H9 (cell line): Measurements from ENCODE around the gene BTG4. TPM values are rescaled to one million over a fixed set of nuclear protein-coding genes. Genes with fewer than 3 reads are reported as not detected.

Experiments used
- DNase-seq: peaks from one replicate; pipeline ENCODE4 v3.0.0-alpha.2; 2017
- H2AFZ ChIP-seq: one replicate; pipeline ENCODE4 v1.6.1; 2013; ENCODE audit warnings: mild to moderate bottlenecking, low read length, control low read depth, moderate library complexity
- H2AK5ac ChIP-seq: 2 replicates; pipeline ENCODE4 v1.6.1; 2013; ENCODE audit warnings: low read length, control low read depth, mixed read lengths; ENCODE audit not compliant: insufficient read length
- H2BK120ac ChIP-seq: one replicate; pipeline ENCODE4 v1.6.1; 2013; ENCODE audit warnings: low read depth, mild to moderate bottlenecking, low read length, control low read depth, inconsistent platforms; ENCODE audit not compliant: poor library complexity, severe bottlenecking
- H2BK12ac ChIP-seq: 2 replicates; pipeline ENCODE4 v1.6.1; 2013; ENCODE audit warnings: low read length, control low read depth, mixed read lengths, low read depth; ENCODE audit not compliant: insufficient read length
- H2BK15ac ChIP-seq: 2 replicates; pipeline ENCODE4 v1.6.1; 2013; ENCODE audit warnings: low read depth, low read length, control low read depth
- H2BK20ac ChIP-seq: one replicate; pipeline ENCODE4 v1.6.1; 2013; ENCODE audit warnings: low read depth, mild to moderate bottlenecking, low read length, control low read depth, inconsistent platforms; ENCODE audit not compliant: poor library complexity, severe bottlenecking
- H2BK5ac ChIP-seq: 2 replicates; pipeline ENCODE4 v1.6.1; 2013; ENCODE audit warnings: low read length, control low read depth, mixed read lengths; ENCODE audit not compliant: insufficient read length
- H3K14ac ChIP-seq: 2 replicates; pipeline ENCODE4 v1.6.1; 2013; ENCODE audit warnings: low read length, control low read depth; ENCODE audit not compliant: insufficient read depth
- H3K18ac ChIP-seq: 2 replicates; pipeline ENCODE4 v1.6.1; 2013; ENCODE audit warnings: low read depth, mild to moderate bottlenecking, mixed read lengths, low read length, control low read depth; ENCODE audit not compliant: insufficient read length
- H3K23ac ChIP-seq: 2 replicates; pipeline ENCODE4 v1.6.1; 2013; ENCODE audit warnings: low read length, control low read depth, mixed read lengths, low read depth; ENCODE audit not compliant: insufficient read length
- H3K23me2 ChIP-seq: 2 replicates; pipeline ENCODE4 v1.6.1; 2013; ENCODE audit warnings: low read depth, mild to moderate bottlenecking, mixed read lengths, low read length, control low read depth; ENCODE audit not compliant: insufficient read length, poor library complexity, severe bottlenecking
- H3K27ac ChIP-seq: 2 replicates; pipeline ENCODE4 v1.5.1; 2013; ENCODE audit warnings: low read length, control low read depth, mixed read lengths, low read depth; ENCODE audit not compliant: insufficient read length
- H3K27me3 ChIP-seq: 2 replicates; pipeline ENCODE4 v1.6.1; 2013; ENCODE audit warnings: low read length, control low read depth, inconsistent platforms; ENCODE audit not compliant: insufficient read depth
- H3K4ac ChIP-seq: 2 replicates; pipeline ENCODE4 v1.6.1; 2013; ENCODE audit warnings: low read depth, mild to moderate bottlenecking, control low read depth, inconsistent platforms, low read length, moderate library complexity
- H3K4me1 ChIP-seq: 2 replicates; pipeline ENCODE4 v1.6.1; 2013; ENCODE audit warnings: low read length, control low read depth, inconsistent platforms; ENCODE audit not compliant: insufficient read depth
- H3K4me2 ChIP-seq: 2 replicates; pipeline ENCODE4 v1.6.1; 2013; ENCODE audit warnings: low read length, control low read depth, mixed read lengths; ENCODE audit not compliant: insufficient read length, insufficient read depth
- H3K56ac ChIP-seq: 2 replicates; pipeline ENCODE4 v1.6.1; 2013; ENCODE audit warnings: low read depth, mild to moderate bottlenecking, mixed read lengths, low read length, control low read depth; ENCODE audit not compliant: insufficient read length
- H3K79me1 ChIP-seq: 2 replicates; pipeline ENCODE4 v1.6.1; 2013; ENCODE audit warnings: low read depth, mild to moderate bottlenecking, moderate library complexity, low read length, control low read depth, inconsistent platforms; ENCODE audit not compliant: insufficient read depth, poor library complexity, severe bottlenecking
- H3K79me2 ChIP-seq: 2 replicates; pipeline ENCODE4 v1.6.1; 2013; ENCODE audit warnings: low read length, control low read depth, inconsistent platforms; ENCODE audit not compliant: insufficient read depth
- H3K9ac ChIP-seq: 2 replicates; pipeline ENCODE4 v1.6.1; 2013; ENCODE audit warnings: low read length, control low read depth, mixed read lengths; ENCODE audit not compliant: insufficient read length; ENCODE audit errors: extremely low read depth
- H3K9me3 ChIP-seq: one replicate; pipeline ENCODE4 v1.6.1; 2013; ENCODE audit warnings: low read depth, low read length, inconsistent platforms; ENCODE audit not compliant: control insufficient read depth
- H3T11ph ChIP-seq: one replicate; pipeline ENCODE4 v1.6.1; 2013; ENCODE audit warnings: mild to moderate bottlenecking, low read length, control low read depth, inconsistent platforms
- H4K20me1 ChIP-seq: one replicate; pipeline ENCODE4 v1.6.1; 2013; ENCODE audit not compliant: control insufficient read depth, insufficient read length, insufficient read depth
- H4K5ac ChIP-seq: 2 replicates; pipeline ENCODE4 v1.6.1; 2013; ENCODE audit warnings: low read depth, mild to moderate bottlenecking, mixed read lengths, low read length, control low read depth; ENCODE audit not compliant: insufficient read length
- H4K8ac ChIP-seq: replicated peaks from 2 replicates; pipeline ENCODE4 v1.6.1; 2013; ENCODE audit warnings: low read length, control low read depth, mixed read lengths, low read depth; ENCODE audit not compliant: insufficient read length
- H4K91ac ChIP-seq: 2 replicates; pipeline ENCODE4 v1.6.1; 2013; ENCODE audit warnings: low read depth, mild to moderate bottlenecking, moderate library complexity, mixed read lengths, low read length, control low read depth; ENCODE audit not compliant: insufficient read length
- H3K27ac Mint-ChIP-seq, 3 experiments: 2 replicates in 2 of 3; 3 replicates in 1 of 3; pipeline ENCODE4 v1.8.0; 2020 to 2021; ENCODE audit warnings: mixed read lengths in 3 of 3, mild to moderate bottlenecking in 1 of 3, moderate library complexity in 1 of 3
- H3K27me3 Mint-ChIP-seq: 2 replicates; pipeline ENCODE4 v1.8.0; 2021; ENCODE audit warnings: low read depth, mild to moderate bottlenecking, moderate library complexity, mixed read lengths
- H3K36me3 Mint-ChIP-seq, 3 experiments: 2 replicates in 2 of 3; 3 replicates in 1 of 3; pipeline ENCODE4 v1.8.0; 2020 to 2021; ENCODE audit warnings: low read depth in 3 of 3, mixed read lengths in 3 of 3; ENCODE audit not compliant: insufficient read depth in 1 of 3
- H3K4me1 Mint-ChIP-seq, 2 experiments: 2 replicates each; pipeline ENCODE4 v1.8.0; 2020; ENCODE audit warnings: mixed read lengths in 2 of 2
- H3K4me3 Mint-ChIP-seq, 2 experiments: 2 replicates in 1 of 2; 3 replicates in 1 of 2; pipeline ENCODE4 v1.8.0; 2020 to 2021; ENCODE audit warnings: mild to moderate bottlenecking in 2 of 2, mixed read lengths in 2 of 2, moderate library complexity in 1 of 2
- H3K9me3 Mint-ChIP-seq, 2 experiments: 2 replicates in 1 of 2; 3 replicates in 1 of 2; pipeline ENCODE4 v1.8.0; 2020; ENCODE audit warnings: mild to moderate bottlenecking in 2 of 2, mixed read lengths in 2 of 2, moderate library complexity in 1 of 2
- CTCF ChIP-seq: fragments of 200-600 bp; sonication (generic); conservative IDR thresholded peaks from 3 replicates; pipeline ENCODE4 v1.8.0; 2021; ENCODE audit warnings: antibody characterized with exemption, mild to moderate bottlenecking
- WGBS: extraction: QIAGEN DNeasy Blood & Tissue Kit; methylation state at CpG from one replicate; pipeline ENCODE4 v1.1.7; 2013; ENCODE audit warnings: missing lambda C conversion rate, low lambda C conversion rate, mixed read lengths; ENCODE audit not compliant: insufficient read length; ENCODE audit errors: extremely low coverage; 5-methylcytosine and 5-hydroxymethylcytosine counted together
- total RNA-seq: library from RNA; stranded (reverse); gene quantifications from 2 replicates; pipeline ENCODE4 v1.2.1, GENCODE V29; 2021

BTG4 gene
- total RNA-seq, 1 experiment from 2014 or later: not detected

DNA sequence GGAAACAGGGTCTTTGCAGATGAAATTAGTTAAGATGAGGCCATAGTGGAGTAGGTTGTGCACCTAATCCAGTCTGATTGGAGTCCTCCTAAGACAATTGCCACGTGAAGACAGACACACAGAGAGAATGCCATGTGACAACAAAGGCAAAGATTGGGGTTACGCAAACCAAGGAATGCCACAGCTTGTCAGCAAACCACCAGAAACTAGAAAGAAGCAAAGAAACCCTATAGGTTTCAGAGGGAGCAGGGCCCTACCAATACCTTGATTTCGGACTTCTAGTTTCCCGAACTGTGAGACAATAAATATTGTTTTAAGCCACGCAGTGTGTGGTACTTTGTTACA is 20.2 kb upstream of the BTG4 start:
- Histone ChIP-seq H2BK120ac (no peak overlapping the region), H4K8ac (no peak overlapping the region), H3K18ac (no peak overlapping the region), H3T11ph (no peak overlapping the region), H3K79me2 (no peaks in the 10 kb centered on the region), H4K5ac (no peak overlapping the region), H2BK15ac (no peak overlapping the region), H3K23me2 (no peaks in the 10 kb centered on the region), H3K79me1 (no peaks in the 10 kb centered on the region), H2AFZ (no peak overlapping the region), H2BK20ac (no peak overlapping the region), H3K27ac (no peak overlapping the region), H2BK12ac (no peak overlapping the region), H2BK5ac (no peak overlapping the region), H3K4me2 (no peak overlapping the region), H3K23ac (no peak overlapping the region), H2AK5ac (no peak overlapping the region), H4K91ac (no peak overlapping the region), H4K20me1 (no peaks in the 10 kb centered on the region), H3K56ac (no peak overlapping the region), H3K9me3 (no peaks in the 10 kb centered on the region), H3K9ac (no peak overlapping the region), H3K4ac (no peak overlapping the region), H3K27me3 (no peaks in the 10 kb centered on the region), H3K14ac (no peak overlapping the region), H3K4me1 (no peaks in the 10 kb centered on the region)
- no peak for DNase-seq
- no peak overlapping the region for H3K27ac Mint-ChIP-seq
- no peaks in the 10 kb centered on the region for H3K36me3 Mint-ChIP-seq
- H3K9me3 Mint-ChIP-seq: no peaks in the 10 kb centered on the region
- H3K27me3 Mint-ChIP-seq: peaks cover 2% of the 10 kb centered on the region; the same call in 1 of the 2 replicates
- no peak overlapping the region for H3K4me3 Mint-ChIP-seq
- H3K4me1 Mint-ChIP-seq: peaks cover 15% of the 10 kb centered on the region in 2 experiments
- WGBS: no CpG with 5 or more reads among the region's 5 CpGs
- TF ChIP-seq CTCF: no peak
